B cell (primary cell): Measurements from ENCODE around the gene TMEM235. TPM values are rescaled to one million over a fixed set of nuclear protein-coding genes. Genes with fewer than 3 reads are reported as not detected.

Experiments
- ATAC-seq: fragments of 200-7000 bp; cut with Tn5 transposase; one replicate; pipeline ENCODE4 v1.10.0; 2021; ENCODE audit warnings: low read depth, mild to moderate bottlenecking, moderate number of reproducible peaks, moderate library complexity
- CTCF ChIA-PET: fragments of 350-600 bp; sonication (Branson Sonifier 250); formaldehyde crosslinking; loops from one replicate; lab custom pipeline; 2021; ENCODE audit warnings: antibody characterized with exemption, inconsistent platforms; lab: Charles Lee
- POLR2A ChIA-PET: fragments of 350-600 bp; sonication (Branson Sonifier 250); formaldehyde crosslinking; loops from one replicate; lab custom pipeline; 2021; ENCODE audit warnings: antibody characterized with exemption; lab: Charles Lee
- DNase-seq: peaks from one replicate; pipeline ENCODE4 v3.0.0; 2013
- H2AFZ ChIP-seq: 2 replicates; pipeline ENCODE4 v1.6.1; 2012; ENCODE audit warnings: mild to moderate bottlenecking, low read depth, low read length; ENCODE audit not compliant: insufficient read depth, poor library complexity, severe bottlenecking
- H3K27ac ChIP-seq, 2 donors: 1 replicate in 1 of 2; 2 replicates in 1 of 2; pipeline ENCODE4 v1.5.1; 2012 to 2013; ENCODE audit warnings: low read length in 2 of 2, mild to moderate bottlenecking in 2 of 2, moderate library complexity in 1 of 2
- H3K27me3 ChIP-seq, 4 experiments: fragments of 200-600 bp in 1 of 4; sonication (generic) in 1 of 4; replicated peaks in 1 of 4; 1 replicate in 2 of 4; 2 replicates in 2 of 4; pipeline versions ENCODE4 v1.6.1 to v1.7.0; 2013 to 2016; ENCODE audit warnings: low read length in 3 of 4, mild to moderate bottlenecking in 2 of 4, mixed read lengths in 1 of 4, moderate library complexity in 1 of 4; ENCODE audit not compliant: insufficient read depth in 4 of 4, control insufficient read depth in 3 of 4; ENCODE audit errors: control extremely low read depth in 1 of 4
- H3K36me3 ChIP-seq, 2 experiments: replicated peaks in 1 of 2; 1 replicate in 1 of 2; 2 replicates in 1 of 2; pipeline versions ENCODE4 v1.6.1 to v1.7.1; 2013; ENCODE audit warnings: low read length in 1 of 2; ENCODE audit not compliant: insufficient read depth in 2 of 2, control insufficient read depth in 1 of 2; ENCODE audit errors: control extremely low read depth in 1 of 2, extremely low read depth in 1 of 2
- H3K4me1 ChIP-seq, 2 donors: fragments of 200-600 bp in 1 of 2; sonication (generic) in 1 of 2; 1 replicate in 1 of 2; 2 replicates in 1 of 2; pipeline versions ENCODE4 v1.5.1 to v1.6.1; 2013 to 2017; ENCODE audit warnings: low read length in 2 of 2; ENCODE audit not compliant: control insufficient read depth in 2 of 2, insufficient read depth in 2 of 2
- H3K4me2 ChIP-seq: replicated peaks from 2 replicates; pipeline ENCODE3; 2012; ENCODE audit warnings: mild to moderate bottlenecking, low read depth, low read length; ENCODE audit not compliant: poor library complexity, severe bottlenecking
- H3K4me3 ChIP-seq, 5 experiments: fragments of 200-600 bp in 1 of 5; sonication (generic) in 1 of 5; 1 replicate in 3 of 5; 2 replicates in 2 of 5; pipeline versions ENCODE4 v1.5.1 to v1.7.0; 2011 to 2016; ENCODE audit warnings: low read length in 4 of 5, mild to moderate bottlenecking in 4 of 5, low read depth in 2 of 5, control low read depth in 1 of 5, moderate library complexity in 1 of 5; ENCODE audit not compliant: insufficient read depth in 1 of 5; ENCODE audit errors: control extremely low read depth in 1 of 5, extremely low read depth in 1 of 5
- H3K79me2 ChIP-seq: fragments of 200-600 bp; sonication (generic); one replicate; pipeline ENCODE4 v1.6.0; 2016; ENCODE audit warnings: low read length; ENCODE audit not compliant: control insufficient read depth, insufficient read depth
- H3K9ac ChIP-seq: fragments of 200-600 bp; sonication (generic); 2 replicates; pipeline ENCODE4 v1.6.1; 2017; ENCODE audit warnings: mild to moderate bottlenecking, low read length, moderate library complexity
- H3K9me3 ChIP-seq, 3 donors: one replicate each; pipeline versions ENCODE4 v1.6.1 to v1.7.1; 2013; ENCODE audit warnings: low read length in 2 of 3; ENCODE audit not compliant: control insufficient read depth in 2 of 3, insufficient read depth in 1 of 3; ENCODE audit errors: control extremely low read depth in 1 of 3
- H4K20me1 ChIP-seq: 2 replicates; pipeline ENCODE4 v1.6.0; 2012; ENCODE audit warnings: mild to moderate bottlenecking, low read length; ENCODE audit not compliant: insufficient read depth, control insufficient read depth, poor library complexity, severe bottlenecking
- H3K27ac Mint-ChIP-seq: one replicate; pipeline ENCODE4 v1.8.0; 2021; ENCODE audit warnings: mixed read lengths
- H3K27me3 Mint-ChIP-seq: one replicate; pipeline ENCODE4 v1.8.0; 2021; ENCODE audit warnings: mixed read lengths
- H3K4me1 Mint-ChIP-seq: one replicate; pipeline ENCODE4 v1.8.0; 2021; ENCODE audit warnings: mixed read lengths
- H3K4me3 Mint-ChIP-seq: one replicate; pipeline ENCODE4 v1.8.0; 2021; ENCODE audit warnings: mixed read lengths
- H3K9me3 Mint-ChIP-seq: one replicate; pipeline ENCODE4 v1.8.0; 2022; ENCODE audit warnings: mixed read lengths; ENCODE audit not compliant: insufficient read depth
- EZH2 ChIP-seq: IDR thresholded peaks from 2 replicates; pipeline ENCODE4 v1.6.1; 2012; ENCODE audit warnings: borderline replicate concordance, low read depth, mild to moderate bottlenecking, moderate library complexity, low read length; ENCODE audit not compliant: insufficient read depth, poor library complexity, severe bottlenecking
- WGBS: methylation state at CpG from one replicate; pipeline ENCODE4 v1.1.5; 2013; ENCODE audit warnings: missing lambda C conversion rate; ENCODE audit not compliant: insufficient coverage; 5-methylcytosine and 5-hydroxymethylcytosine counted together
- intact Hi-C: fragments of 100-400 bp; cut with micrococcal nuclease; formaldehyde crosslinking; loops from one replicate; pipeline ENCODE4 v1.10.0; 2022
- polyA plus RNA-seq: library from polyadenylated mRNA; depleted of rRNA; stranded (reverse); fragments of >200 nt; gene quantifications from 2 replicates; pipeline ENCODE4 v1.2.3, GENCODE V29; 2012
- total RNA-seq, 2 donors: library from RNA; stranded (reverse); fragments of 120-200 nt in 1 of 2; gene quantifications; 1 replicate in 1 of 2; 2 replicates in 1 of 2; pipeline versions ENCODE4 v1.2.3 to v1.2.4, GENCODE V29; 2013 to 2022
- TF ChIP-seq, protein P1 (sequence below): fragments of 200-600 bp; IDR thresholded peaks from one replicate; pipeline ENCODE4 v1.8.0; 2022; ENCODE audit warnings: antibody characterized with exemption, mild to moderate bottlenecking

Gene TMEM235
- total and polyA plus RNA-seq, 2 donors (not counting 1 experiment from before 2014, with no cell fraction given): not detected

- ChIA-PET CTCF (interaction anchor here (0.8 to 6.1 kb wide), 20 partner anchors 10 to 291 kb away, joined by 3 to 83 read pairs (median 7); partner anchors contain the start of genes AFMID, TK1, TMC8 and TNRC6C), POLR2A (no interaction called here)
- no peak overlapping the region for H2AFZ ChIP-seq
- no peaks in the 10 kb centered on the region for H3K36me3 ChIP-seq
- H3K4me3 ChIP-seq: no peak overlapping the region
- no peak overlapping the region for H3K9ac ChIP-seq
- peaks cover 33 to 37% of the 10 kb centered on the region in 2 donors for H3K4me1 ChIP-seq
- 93% methylated on average over 16 of the region's 16 CpGs for WGBS
- ATAC-seq (no peak), DNase-seq (no peak)
- no peak overlapping the region for H3K27ac ChIP-seq
- peaks cover 31% of the 10 kb centered on the region for H3K4me1 Mint-ChIP-seq
- intact Hi-C loops: no loop called here
- no peak overlapping the region for H3K4me2 ChIP-seq
- H4K20me1 ChIP-seq: peaks cover 7% of the 10 kb centered on the region
- no peak for TF ChIP-seq EZH2
- TF ChIP-seq, protein P1, sequence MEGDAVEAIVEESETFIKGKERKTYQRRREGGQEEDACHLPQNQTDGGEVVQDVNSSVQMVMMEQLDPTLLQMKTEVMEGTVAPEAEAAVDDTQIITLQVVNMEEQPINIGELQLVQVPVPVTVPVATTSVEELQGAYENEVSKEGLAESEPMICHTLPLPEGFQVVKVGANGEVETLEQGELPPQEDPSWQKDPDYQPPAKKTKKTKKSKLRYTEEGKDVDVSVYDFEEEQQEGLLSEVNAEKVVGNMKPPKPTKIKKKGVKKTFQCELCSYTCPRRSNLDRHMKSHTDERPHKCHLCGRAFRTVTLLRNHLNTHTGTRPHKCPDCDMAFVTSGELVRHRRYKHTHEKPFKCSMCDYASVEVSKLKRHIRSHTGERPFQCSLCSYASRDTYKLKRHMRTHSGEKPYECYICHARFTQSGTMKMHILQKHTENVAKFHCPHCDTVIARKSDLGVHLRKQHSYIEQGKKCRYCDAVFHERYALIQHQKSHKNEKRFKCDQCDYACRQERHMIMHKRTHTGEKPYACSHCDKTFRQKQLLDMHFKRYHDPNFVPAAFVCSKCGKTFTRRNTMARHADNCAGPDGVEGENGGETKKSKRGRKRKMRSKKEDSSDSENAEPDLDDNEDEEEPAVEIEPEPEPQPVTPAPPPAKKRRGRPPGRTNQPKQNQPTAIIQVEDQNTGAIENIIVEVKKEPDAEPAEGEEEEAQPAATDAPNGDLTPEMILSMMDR: no peak
- no peak overlapping the region for H3K4me3 Mint-ChIP-seq
- peak overlapping the region; percentile 32 for H3K27ac Mint-ChIP-seq
- H3K79me2 ChIP-seq: no peaks in the 10 kb centered on the region
- peaks cover 0 to 6% (median 0%) of the 10 kb centered on the region in 3 donors for H3K9me3 ChIP-seq
- no peaks in the 10 kb centered on the region for H3K27me3 ChIP-seq
- H3K9me3 Mint-ChIP-seq: no peaks in the 10 kb centered on the region
- no peaks in the 10 kb centered on the region for H3K27me3 Mint-ChIP-seq
Observed at GRCh38 chr17:78249074-78249817, 17.8 kb downstream of the TMEM235 start.
